GM19467 (cell line): ENCODE data around the gene CENPVL1.
"Not testable (repeated sequence)": the region's sequence is repeated elsewhere in the genome, so short reads cannot be mapped to it uniquely, and the experiment has no call there.

ENCODE experiments used
- ATAC-seq: cut with Tn5 transposase; IDR thresholded peaks from one replicate; pipeline ENCODE4 v1.9.1; 2021; ENCODE audit warnings: mild to moderate bottlenecking, moderate library complexity; ENCODE audit not compliant: unreplicated experiment

The CENPVL1 gene

DNA sequence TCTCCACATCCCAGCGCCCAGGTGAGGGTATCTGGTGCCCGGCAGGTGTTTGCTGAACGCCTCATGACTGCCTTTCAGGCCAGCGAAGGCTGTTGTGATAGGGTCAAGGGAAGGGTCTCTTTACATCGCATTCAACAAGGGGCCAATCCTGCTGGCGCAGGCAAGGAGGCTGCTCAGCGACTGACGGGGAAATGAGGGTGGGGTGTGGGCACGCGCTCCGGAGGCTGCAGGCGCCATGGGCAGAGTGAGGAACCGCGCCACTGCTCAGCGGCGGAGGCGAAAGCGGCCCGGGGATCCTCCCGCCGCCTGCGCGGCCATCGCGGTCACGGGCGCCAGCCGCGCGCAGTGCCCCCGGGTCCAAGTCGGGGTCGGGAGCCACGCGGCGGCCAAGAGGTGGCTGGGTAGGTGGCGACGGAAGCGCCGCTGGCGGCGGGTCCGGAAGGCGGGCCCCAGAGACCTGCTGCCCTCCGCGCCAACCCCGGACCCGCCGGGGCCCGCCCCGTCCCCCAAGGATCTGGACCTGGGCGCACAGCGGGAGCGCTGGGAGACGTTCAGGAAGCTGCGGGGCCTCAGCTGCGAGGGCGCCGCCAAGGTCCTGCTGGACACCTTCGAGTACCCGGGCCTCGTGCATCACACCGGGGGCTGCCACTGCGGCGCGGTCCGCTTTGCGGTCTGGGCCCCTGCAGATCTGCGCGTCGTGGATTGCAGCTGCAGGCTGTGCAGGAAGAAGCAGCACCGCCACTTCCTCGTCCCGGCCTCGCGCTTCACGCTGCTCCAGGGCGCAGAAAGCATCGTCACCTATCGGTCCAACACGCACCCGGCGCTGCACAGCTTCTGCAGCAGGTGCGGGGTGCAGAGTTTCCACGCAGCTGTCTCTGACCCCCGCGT, at the start of gene CENPVL1:
Gene CENPVL1 (plus strand): TSS at position 236 of the 888 bp plus-strand sequence. CDS start 0 bp downstream, at position 236.
- ATAC-seq: not testable (repeated sequence)

DNA sequence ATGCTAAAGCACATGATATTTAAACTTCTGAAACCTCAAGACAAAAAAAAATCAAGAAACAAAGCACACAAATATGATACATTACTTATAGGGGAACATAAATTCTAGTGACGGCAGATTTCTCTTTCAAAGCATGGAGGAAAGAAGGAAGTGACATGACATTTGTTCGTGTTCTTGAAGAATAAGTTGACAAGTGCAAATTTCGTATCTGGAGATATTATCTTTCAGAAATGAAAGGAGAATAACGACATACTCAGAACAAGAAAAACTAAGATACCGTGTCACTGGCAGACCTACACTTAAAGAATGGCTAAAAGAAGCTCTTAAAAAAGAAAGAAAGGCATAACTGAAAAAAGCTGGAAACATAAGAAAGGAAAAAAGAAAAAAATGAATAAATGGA, 44.3 kb upstream of the CENPVL1 start:
- ATAC-seq: no peak

DNA sequence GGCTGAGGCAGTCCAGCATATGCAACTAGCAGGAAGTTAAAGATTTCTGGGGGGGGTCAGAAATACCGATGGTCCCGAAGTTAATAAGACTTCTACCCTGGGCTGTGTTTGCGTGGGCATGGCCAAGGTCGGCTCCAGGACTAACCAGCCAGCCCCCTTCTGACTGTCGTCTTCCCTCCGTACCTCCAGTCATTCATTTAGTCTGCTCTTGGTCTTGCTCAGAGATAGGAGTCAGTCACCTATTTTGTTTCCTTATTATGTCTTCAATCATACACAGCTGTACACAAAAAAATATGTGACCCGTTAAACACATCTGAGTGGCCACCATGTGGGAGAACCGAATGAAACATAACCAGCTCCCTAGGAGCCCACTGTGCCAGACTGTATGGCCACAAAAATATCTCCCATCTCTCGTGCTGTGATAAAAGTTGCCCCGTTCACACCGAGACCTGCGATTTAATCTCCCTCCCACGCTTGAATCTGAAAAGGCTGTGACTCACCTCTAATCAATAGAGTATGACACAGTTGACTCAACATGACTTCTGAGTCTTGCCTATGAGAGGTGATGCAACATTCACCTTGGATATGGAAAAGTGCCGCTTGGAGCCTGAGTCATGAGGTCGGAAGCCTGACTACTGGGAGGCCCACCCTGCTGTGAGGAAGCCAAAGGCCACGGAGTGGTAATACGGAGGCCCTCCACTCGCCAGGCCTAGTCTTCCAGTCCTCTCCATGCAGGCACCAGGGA, 30.5 kb upstream of the CENPVL1 start:
- ATAC-seq: not testable (repeated sequence)

- ATAC-seq: not testable (repeated sequence)
These were observed 28.2 kb upstream of the CENPVL1 start for GRCh38 chrX:51681808-51682719.

GRCh38 chrX:51682720-51683062, 27.6 kb upstream of the CENPVL1 start, which contains the start of gene CENPVL2:
Gene CENPVL2 (minus strand): TSS chrX:51682831. CDS start chrX:51682831, 0 bp downstream.
- ATAC-seq: not testable (repeated sequence)

- no peak for ATAC-seq
These were observed 16.1 kb upstream of the CENPVL1 start for GRCh38 chrX:51694254-51694653.

DNA sequence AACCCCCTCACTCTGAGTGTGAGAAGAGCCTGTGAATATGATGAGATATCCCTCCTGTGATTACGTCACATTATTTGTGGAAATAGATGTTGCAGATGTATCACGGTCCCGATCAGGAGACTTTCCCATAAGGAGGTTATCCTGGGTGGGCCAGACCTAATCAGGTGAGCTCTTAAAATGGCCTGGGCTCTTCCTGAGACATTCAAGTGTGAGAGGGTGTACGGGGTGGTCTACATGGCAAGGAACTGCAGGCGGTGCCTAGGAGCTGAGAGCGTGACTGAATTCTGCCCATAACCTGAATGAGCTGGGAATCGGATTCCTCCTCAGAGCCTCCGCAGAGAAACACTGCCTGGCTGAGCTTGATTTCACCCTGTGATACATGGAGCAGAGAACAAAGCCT, 12.9 kb upstream of the CENPVL1 start:
- ATAC-seq: no peak

DNA sequence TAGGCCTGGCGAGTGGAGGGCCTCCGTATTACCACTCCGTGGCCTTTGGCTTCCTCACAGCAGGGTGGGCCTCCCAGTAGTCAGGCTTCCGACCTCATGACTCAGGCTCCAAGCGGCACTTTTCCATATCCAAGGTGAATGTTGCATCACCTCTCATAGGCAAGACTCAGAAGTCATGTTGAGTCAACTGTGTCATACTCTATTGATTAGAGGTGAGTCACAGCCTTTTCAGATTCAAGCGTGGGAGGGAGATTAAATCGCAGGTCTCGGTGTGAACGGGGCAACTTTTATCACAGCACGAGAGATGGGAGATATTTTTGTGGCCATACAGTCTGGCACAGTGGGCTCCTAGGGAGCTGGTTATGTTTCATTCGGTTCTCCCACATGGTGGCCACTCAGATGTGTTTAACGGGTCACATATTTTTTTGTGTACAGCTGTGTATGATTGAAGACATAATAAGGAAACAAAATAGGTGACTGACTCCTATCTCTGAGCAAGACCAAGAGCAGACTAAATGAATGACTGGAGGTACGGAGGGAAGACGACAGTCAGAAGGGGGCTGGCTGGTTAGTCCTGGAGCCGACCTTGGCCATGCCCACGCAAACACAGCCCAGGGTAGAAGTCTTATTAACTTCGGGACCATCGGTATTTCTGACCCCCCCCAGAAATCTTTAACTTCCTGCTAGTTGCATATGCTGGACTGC, 2.8 kb downstream of the CENPVL1 start:
- ATAC-seq: not testable (repeated sequence)

DNA sequence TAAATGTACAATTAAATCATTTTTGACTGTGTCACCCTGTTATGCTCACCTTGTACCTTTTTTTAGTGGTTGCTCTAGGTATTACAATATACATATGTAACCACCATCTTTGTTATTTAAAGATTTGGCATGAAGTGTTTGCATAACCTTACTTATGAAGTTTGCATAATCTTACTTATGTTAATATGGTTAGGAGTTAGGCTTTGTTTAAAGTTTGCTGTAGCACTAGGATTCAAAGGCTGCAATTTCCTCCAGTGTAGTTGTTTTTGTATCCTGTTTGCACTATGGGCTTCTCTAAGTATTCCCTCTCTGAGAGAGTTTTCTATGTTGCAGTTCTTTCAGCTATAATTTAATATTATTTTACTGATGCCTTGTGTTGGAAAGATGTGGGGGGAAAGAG, 17.9 kb downstream of the CENPVL1 start:
- ATAC-seq: no peak

DNA sequence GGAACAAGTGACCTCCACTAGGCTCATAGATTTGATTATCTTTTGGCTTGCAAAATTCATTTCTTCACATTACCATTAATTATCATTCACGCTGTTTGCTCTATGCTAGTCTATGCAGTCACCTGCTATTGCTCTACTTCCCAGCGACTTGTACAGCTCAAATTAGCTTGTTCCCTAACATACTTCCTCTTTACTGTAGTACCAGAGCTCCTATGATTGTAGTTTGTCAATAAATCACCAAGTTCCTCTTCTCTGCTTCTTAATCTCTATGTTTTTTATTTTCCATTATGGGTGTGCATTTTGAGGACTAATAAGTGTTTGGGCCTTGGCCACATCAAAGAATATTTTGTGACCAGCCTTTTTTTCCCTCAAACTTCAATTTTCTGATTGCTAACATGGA, 26.8 kb downstream of the CENPVL1 start:
- no peak for ATAC-seq

DNA sequence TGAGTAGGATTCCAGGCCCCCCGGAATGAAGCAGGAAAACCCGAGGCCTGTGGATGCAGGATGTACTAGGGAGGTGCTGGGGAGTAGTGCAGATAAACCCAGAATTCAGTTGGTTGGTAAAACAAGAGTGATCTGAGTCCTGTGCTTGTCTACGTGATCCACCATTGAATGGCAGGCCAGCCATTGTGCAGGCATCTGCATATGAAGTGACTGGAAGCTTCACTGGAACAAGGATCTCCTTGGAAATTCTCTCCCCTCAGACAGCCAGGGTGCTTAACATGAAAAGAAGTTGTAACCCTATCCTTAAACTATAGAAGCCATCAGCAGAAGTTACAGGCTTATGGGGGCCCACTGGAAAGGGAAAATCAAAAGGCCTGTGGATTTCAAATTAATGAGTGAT, 32.3 kb downstream of the CENPVL1 start:
- ATAC-seq: no peak

DNA sequence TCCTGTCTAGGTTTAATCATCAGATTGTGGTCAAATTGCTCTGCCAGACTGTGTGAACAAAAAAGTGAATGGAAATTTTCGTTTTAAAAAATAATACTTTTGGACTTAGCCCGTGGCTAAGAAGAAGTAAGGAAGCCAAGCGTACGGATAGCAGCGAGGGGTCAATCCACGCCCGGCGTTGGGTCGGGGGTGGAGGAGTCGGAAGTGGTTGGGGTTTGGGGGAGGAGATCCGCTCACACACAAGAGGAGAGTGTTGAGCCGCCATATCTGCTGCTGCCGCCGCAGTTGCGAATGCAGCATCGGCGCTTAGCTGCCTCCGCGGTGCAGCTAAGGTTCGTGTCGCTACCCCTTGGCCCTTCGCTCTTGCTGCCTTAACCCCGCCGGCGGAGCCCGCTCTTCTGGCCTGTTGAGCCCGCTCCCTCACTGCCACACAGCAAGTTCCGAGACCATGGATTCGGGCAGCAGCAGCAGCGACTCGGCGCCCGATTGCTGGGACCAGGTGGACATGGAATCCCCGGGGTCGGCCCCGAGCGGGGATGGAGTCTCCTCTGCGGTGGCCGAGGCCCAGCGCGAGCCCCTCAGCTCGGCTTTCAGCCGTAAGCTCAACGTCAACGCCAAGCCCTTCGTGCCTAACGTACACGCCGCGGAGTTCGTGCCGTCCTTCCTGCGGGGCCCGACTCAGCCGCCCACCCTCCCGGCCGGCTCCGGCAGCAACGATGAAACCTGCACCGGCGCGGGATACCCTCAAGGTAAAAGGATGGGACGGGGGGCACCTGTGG, 33.1 kb downstream of the CENPVL1 start, which contains the start of gene GSPT2:
Gene GSPT2 (plus strand): TSS at position 264 of the 779 bp plus-strand sequence. CDS start 185 bp downstream, at position 449.
- ATAC-seq: peak; percentile 89

GRCh38 chrX:51747671-51748070, 37.4 kb downstream of the CENPVL1 start:
- ATAC-seq: no peak

DNA sequence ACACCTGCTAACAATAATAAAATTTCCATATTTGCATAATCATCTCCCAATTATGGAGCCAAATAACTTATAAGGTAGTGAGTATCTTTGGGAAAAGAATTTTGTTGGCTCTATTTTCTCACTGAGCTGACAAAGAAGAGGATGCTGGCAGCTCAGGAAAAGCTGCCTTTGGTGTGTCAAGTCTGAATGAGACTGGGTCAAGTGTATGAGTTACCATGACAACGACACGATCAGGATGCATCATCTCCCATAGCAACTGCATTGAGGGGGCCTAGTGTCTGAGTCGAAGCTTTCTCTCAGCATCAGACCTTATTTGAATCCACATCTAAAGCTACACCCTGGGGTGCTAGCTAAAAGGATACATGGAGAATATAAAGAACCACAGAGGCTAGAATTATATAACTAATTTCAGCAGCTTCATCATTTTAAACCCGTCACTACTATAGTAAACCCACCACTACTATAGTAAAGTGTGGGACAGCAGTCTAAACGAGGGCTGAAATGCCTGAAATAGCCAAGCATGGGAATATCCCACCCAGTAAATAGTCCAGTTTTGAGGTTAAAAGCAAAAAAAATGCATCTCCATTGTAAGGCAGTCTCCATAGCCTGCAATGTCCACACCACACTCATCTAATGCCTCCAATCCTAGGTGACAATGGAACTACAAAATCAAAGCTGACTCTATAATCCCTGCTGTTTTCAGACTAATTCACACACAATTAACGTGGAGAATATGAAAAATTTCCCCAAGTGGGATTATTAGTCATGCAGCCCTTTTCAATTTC, 48.9 kb downstream of the CENPVL1 start:
- no peak for ATAC-seq

DNA sequence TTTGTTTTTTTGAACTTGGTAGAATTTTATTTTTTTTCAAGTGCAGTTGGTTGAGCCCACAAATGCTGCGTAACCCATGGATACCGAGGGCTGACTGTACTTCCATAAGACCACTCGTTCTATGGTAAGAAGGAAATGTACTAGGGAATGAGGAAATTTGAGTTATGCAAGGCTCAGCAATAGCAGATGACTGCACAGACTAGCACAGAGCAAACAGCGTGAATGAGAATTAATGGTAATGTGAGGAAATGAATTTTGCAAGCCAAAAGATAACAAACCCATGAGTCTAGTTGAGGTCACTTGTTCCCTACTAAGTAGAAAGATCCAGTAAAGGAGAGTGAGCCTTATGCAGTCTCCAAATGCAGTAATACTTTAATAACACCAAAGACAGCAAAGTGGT, 50.3 kb downstream of the CENPVL1 start:
- no peak for ATAC-seq
